ENCODE data around the gene PCDHGB1.
"Not testable (repeated sequence)": the region's sequence is repeated elsewhere in the genome, so short reads cannot be mapped to it uniquely, and the experiment has no call there.

Gene PCDHGB1

GRCh38 chr5:141384471-141385267, 34.8 kb downstream of the PCDHGB1 start:
- no peak for DNase-seq

- DNase-seq, result peak; percentile 57
Measured at GRCh38 chr5:141387557-141388311, 37.8 kb downstream of the PCDHGB1 start, which contains the start of gene PCDHGB4. Gene PCDHGB4, plus strand, starts transcription at chr5:141387698. Its CDS starts 187 bp downstream, at chr5:141387885.

GRCh38 chr5:141388661-141389060, 38.8 kb downstream of the PCDHGB1 start:
- no peak for DNase-seq

- DNase-seq, result no peak
Measured at GRCh38 chr5:141389153-141390042, 39.5 kb downstream of the PCDHGB1 start.

GRCh38 chr5:141392429-141393198, 42.7 kb downstream of the PCDHGB1 start, which contains the start of gene PCDHGA8:
Gene PCDHGA8, plus strand, starts transcription at chr5:141392633. Its CDS starts 181 bp downstream, at chr5:141392814.
- DNase-seq, result peak; percentile 37

- DNase-seq, result no peak
Measured at GRCh38 chr5:141393267-141393666, 43.4 kb downstream of the PCDHGB1 start.

GRCh38 chr5:141394401-141395187, 44.7 kb downstream of the PCDHGB1 start:
- DNase-seq, result not testable (repeated sequence)

GRCh38 chr5:141397756-141398551, 48.1 kb downstream of the PCDHGB1 start, which contains the start of gene PCDHGB5:
Gene PCDHGB5, plus strand, starts transcription at chr5:141397947. Its CDS starts 181 bp downstream, at chr5:141398128.
- peak; percentile 61 for DNase-seq

- DNase-seq, result no peak
Measured at GRCh38 chr5:141398608-141399007, 48.7 kb downstream of the PCDHGB1 start.

GRCh38 chr5:141399555-141400258, 49.8 kb downstream of the PCDHGB1 start:
- no peak for DNase-seq

Data from fibroblast of skin of right quadriceps (primary cell).